Endothelial cell of umbilical vein (primary cell): ENCODE results near the gene TSPAN9.

Experiments used
- EZH2 ChIP-seq: IDR thresholded peaks from 2 replicates; pipeline ENCODE4 v1.6.1; 2012; ENCODE audit warnings: borderline replicate concordance, low read depth, mild to moderate bottlenecking, moderate library complexity, low read length, inconsistent platforms; ENCODE audit not compliant: severe bottlenecking
- FOS ChIP-seq: IDR thresholded peaks from 2 replicates; pipeline ENCODE4 v1.6.1; 2011; ENCODE audit warnings: mild to moderate bottlenecking, low read length, moderate library complexity, borderline replicate concordance; ENCODE audit not compliant: insufficient read depth
- GATA2 ChIP-seq: IDR thresholded peaks from 2 replicates; pipeline ENCODE4 v1.7.0; 2011; ENCODE audit warnings: low read depth, mild to moderate bottlenecking, moderate library complexity, mixed read lengths, low read length; ENCODE audit not compliant: insufficient read length, insufficient read depth
- JUN ChIP-seq: IDR thresholded peaks from 2 replicates; pipeline ENCODE4 v1.6.1; 2011; ENCODE audit warnings: borderline replicate concordance, low read depth; ENCODE audit not compliant: insufficient read length, insufficient read depth
- MAX ChIP-seq: IDR thresholded peaks from 2 replicates; pipeline ENCODE4 v1.6.1; 2011; ENCODE audit not compliant: insufficient read depth, insufficient read length
- MYC ChIP-seq: IDR thresholded peaks from one replicate; pipeline ENCODE4 v1.6.1; 2011; ENCODE audit warnings: mild to moderate bottlenecking, low read depth, low read length
- POLR2A ChIP-seq: IDR thresholded peaks from 2 replicates; pipeline ENCODE4 v1.6.1; 2012; ENCODE audit warnings: low read depth, mild to moderate bottlenecking, control low read depth, low read length
- POLR2AphosphoS5 ChIP-seq: IDR thresholded peaks from 2 replicates; pipeline ENCODE4 v1.6.1; 2012; ENCODE audit warnings: low read depth, mild to moderate bottlenecking, control low read depth, low read length, moderate library complexity; ENCODE audit not compliant: insufficient read depth
- TF ChIP-seq, protein P1 (sequence below), 2 donors: IDR thresholded peaks; 1 replicate in 1 of 2; 2 replicates in 1 of 2; pipeline ENCODE4 v1.5.1; 2011; ENCODE audit warnings: low read length in 2 of 2, mild to moderate bottlenecking in 2 of 2, moderate library complexity in 2 of 2, control low read depth in 1 of 2, inconsistent platforms in 1 of 2, low read depth in 1 of 2; ENCODE audit not compliant: insufficient read depth in 1 of 2; ENCODE audit errors: extremely low read depth in 1 of 2

- TF ChIP-seq, protein P1, sequence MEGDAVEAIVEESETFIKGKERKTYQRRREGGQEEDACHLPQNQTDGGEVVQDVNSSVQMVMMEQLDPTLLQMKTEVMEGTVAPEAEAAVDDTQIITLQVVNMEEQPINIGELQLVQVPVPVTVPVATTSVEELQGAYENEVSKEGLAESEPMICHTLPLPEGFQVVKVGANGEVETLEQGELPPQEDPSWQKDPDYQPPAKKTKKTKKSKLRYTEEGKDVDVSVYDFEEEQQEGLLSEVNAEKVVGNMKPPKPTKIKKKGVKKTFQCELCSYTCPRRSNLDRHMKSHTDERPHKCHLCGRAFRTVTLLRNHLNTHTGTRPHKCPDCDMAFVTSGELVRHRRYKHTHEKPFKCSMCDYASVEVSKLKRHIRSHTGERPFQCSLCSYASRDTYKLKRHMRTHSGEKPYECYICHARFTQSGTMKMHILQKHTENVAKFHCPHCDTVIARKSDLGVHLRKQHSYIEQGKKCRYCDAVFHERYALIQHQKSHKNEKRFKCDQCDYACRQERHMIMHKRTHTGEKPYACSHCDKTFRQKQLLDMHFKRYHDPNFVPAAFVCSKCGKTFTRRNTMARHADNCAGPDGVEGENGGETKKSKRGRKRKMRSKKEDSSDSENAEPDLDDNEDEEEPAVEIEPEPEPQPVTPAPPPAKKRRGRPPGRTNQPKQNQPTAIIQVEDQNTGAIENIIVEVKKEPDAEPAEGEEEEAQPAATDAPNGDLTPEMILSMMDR (IDR thresholded peaks at IDR 0.05; ENCODE audit: extremely low read depth in 1 of 2, insufficient read depth in 1 of 2, low read depth in 1 of 2, low read length in 2 of 2), result no peak
- TF ChIP-seq POLR2A (no peak), POLR2AphosphoS5 (no peak), EZH2 (no peak), MAX (no peak), JUN (no peak), FOS (no peak), MYC (no peak), GATA2 (no peak)
Measured at GRCh38 chr12:3246253-3246652, 169.1 kb downstream of the TSPAN9 start.
